ENCODE measurements around the gene WDR33. TPM values are rescaled to one million over a fixed set of nuclear protein-coding genes. Genes with fewer than 3 reads are reported as not detected.

The WDR33 gene
- polyA plus RNA-seq, 3 donors from 2014 or later = 18.6 to 49.8 (median 22.6) TPM

DNA sequence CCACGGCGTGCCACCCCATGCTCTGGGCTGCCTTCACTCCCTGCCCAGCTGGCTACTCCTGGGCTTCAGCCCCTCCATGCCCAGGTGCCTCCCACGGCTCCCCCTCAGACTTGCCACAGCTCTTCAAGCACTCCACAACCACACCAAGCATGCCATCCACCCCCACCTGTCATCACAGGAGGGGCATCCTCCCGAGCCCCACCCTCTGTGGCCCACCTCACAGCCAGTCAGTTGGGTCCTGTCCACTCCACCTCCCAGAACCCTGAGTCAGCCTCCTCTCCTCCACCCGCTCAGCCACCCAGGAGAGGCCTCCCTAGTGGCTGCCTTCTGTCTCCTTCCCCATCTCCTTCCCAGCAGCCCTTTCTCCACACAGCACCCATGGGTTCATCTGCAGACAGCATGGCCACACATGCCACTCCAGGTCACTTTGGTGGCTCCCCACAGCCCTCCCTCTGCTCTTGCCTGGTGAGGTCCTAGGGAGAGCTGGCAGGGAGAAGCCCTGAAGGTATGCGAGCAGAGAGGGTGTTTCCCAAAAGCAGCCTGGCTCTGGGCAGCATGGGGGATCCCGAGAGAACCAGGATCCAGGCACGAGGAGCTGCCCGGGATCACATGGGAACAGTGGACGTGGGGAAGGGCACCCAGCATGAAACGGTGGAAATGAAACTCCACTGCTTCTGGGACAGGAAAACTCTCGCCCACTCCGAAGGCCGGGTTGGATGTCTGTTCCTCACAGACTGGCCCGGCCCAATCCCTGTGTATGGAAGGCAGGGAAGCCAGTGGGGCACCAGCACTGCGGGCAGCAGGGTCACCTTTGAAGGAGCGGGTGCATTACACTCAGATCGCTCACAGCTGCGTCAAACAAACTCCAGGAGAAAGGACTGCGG is 138.4 kb downstream of the WDR33 start:
- H3K4me3 Mint-ChIP-seq = peak overlapping the region in 1 of 5 donors; percentile 49
- H3K27me3 Mint-ChIP-seq (ENCODE audit: low read depth in 3 of 3) = peaks cover 9 to 34% (median 11%) of the 10 kb centered on the region in 3 donors
- peaks cover 0 to 5% (median 4%) of the 10 kb centered on the region in 3 donors for H3K36me3 Mint-ChIP-seq
- H3K27ac Mint-ChIP-seq = no peak overlapping the region
- H3K9me3 Mint-ChIP-seq = no peaks in the 10 kb centered on the region
- H3K4me1 Mint-ChIP-seq = peaks cover 8 to 15% of the 10 kb centered on the region in 2 donors
- DNase-seq = no peak

DNA sequence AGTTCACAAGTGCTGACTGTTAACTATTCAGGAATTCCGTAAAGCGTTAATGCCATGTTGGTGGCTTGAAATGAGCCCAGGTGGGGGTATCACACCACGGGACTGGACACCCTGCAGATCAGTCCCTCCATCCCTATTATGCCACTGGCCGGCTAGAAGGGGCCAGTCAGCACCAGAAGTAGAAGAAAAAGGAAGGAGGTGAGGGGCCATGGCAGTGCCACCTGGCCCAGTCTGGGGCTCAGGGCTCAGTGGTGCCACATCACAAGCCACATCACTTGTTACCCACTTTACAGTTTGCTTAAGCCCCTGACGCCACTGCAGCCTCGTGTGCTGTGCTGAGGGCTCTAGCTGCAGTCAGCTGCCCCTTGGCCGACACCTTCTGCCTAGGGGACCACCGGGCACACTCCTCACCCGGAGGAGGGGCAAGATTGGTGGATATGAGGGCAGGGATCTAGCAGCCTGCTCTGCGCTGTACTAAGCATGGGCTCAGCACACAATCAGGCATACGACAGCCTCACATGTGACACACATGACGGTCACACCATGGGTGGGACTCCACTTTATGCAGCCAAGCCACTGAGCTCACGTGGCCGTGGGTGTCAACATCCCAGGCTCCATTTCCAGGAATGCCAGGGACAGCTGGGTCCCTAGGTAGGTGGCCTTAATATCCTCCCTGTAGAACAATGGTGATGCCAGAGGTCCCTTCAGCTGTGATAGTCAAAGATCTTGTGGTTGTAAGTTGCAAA is 139.2 kb downstream of the WDR33 start:
- H3K4me1 Mint-ChIP-seq = peaks cover 8 to 15% of the 10 kb centered on the region in 2 donors
- H3K4me3 Mint-ChIP-seq = no peak overlapping the region
- peaks cover 11 to 28% (median 12%) of the 10 kb centered on the region in 3 donors for H3K27me3 Mint-ChIP-seq (ENCODE audit: low read depth in 3 of 3)
- no peak overlapping the region for H3K27ac Mint-ChIP-seq
- peaks cover 0 to 5% (median 4%) of the 10 kb centered on the region in 3 donors for H3K36me3 Mint-ChIP-seq
- H3K9me3 Mint-ChIP-seq = no peaks in the 10 kb centered on the region
- no peak for DNase-seq

- H3K27ac Mint-ChIP-seq = no peak overlapping the region
- peaks cover 4 to 10% of the 10 kb centered on the region in 2 donors for H3K4me1 Mint-ChIP-seq
- peaks cover 10 to 23% (median 13%) of the 10 kb centered on the region in 3 donors for H3K27me3 Mint-ChIP-seq (ENCODE audit: low read depth in 3 of 3)
- no peak for DNase-seq
- H3K36me3 Mint-ChIP-seq = peaks cover 0 to 3% (median 2%) of the 10 kb centered on the region in 3 donors
- H3K9me3 Mint-ChIP-seq = peaks cover 0 to 2% (median 0%) of the 10 kb centered on the region in 6 donors
- H3K4me3 Mint-ChIP-seq = no peak overlapping the region
Measured at GRCh38 chr2:127670957-127671290, 140.0 kb downstream of the WDR33 start.

DNA sequence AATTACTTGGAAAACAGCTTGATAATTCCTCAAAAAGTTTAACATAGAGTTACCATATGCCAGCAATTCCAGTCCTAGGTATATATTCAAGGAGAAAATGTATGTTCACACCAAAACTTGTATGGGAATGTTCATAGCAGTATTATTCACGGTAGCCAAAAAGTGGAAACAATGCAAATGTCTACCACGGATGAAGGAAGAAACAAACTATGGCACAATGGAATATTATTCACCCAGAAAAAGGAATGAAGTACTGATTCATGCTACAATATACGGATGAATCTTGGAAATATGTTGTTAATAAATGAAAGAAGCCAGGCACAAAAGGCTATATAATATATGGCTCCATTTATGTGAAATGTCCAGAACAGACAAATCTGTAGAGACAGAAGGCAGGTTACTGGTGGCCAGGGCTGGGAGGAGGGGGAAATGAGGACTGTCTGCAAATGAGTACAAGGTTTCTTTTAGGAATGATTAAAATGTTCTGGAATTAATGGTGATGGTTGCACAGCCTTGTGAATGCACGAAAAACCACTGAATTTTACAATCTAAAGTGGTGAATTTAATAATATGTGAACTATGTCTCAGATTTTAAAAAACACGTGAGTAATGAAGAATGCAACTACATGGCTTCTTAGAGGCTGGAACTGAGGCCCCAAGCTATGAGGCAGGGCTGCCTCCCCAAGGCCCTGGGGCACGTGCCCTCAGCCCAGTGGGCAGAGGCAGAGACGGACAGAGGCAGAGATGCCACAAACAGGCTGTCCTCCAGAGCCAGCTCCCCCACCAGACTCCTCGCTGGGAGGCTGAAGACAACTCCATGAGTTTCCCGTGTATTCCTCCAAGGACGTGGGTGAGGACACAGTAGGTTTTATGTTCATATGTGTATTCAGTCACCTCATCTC is 140.7 kb downstream of the WDR33 start:
- Mint-ChIP-seq H3K4me3 (no peak overlapping the region), H3K27me3 (ENCODE audit: low read depth in 3 of 3) (peaks cover 10 to 20% (median 12%) of the 10 kb centered on the region in 3 donors), H3K4me1 (peaks cover 0 to 6% of the 10 kb centered on the region in 2 donors), H3K36me3 (no peaks in the 10 kb centered on the region), H3K27ac (no peak overlapping the region), H3K9me3 (peaks cover 0 to 2% (median 0%) of the 10 kb centered on the region in 6 donors)
- no peak for DNase-seq

GRCh38 chr2:127669056-127669455 is 141.9 kb downstream of the WDR33 start:
- Mint-ChIP-seq H3K27ac (no peak overlapping the region), H3K27me3 (ENCODE audit: low read depth in 3 of 3) (peaks cover 12 to 18% (median 17%) of the 10 kb centered on the region in 3 donors), H3K36me3 (no peaks in the 10 kb centered on the region), H3K4me3 (no peak overlapping the region), H3K4me1 (peaks cover 0 to under 1% of the 10 kb centered on the region in 2 donors), H3K9me3 (peaks cover 0 to 2% (median 0%) of the 10 kb centered on the region in 6 donors)
- DNase-seq = no peak

DNA sequence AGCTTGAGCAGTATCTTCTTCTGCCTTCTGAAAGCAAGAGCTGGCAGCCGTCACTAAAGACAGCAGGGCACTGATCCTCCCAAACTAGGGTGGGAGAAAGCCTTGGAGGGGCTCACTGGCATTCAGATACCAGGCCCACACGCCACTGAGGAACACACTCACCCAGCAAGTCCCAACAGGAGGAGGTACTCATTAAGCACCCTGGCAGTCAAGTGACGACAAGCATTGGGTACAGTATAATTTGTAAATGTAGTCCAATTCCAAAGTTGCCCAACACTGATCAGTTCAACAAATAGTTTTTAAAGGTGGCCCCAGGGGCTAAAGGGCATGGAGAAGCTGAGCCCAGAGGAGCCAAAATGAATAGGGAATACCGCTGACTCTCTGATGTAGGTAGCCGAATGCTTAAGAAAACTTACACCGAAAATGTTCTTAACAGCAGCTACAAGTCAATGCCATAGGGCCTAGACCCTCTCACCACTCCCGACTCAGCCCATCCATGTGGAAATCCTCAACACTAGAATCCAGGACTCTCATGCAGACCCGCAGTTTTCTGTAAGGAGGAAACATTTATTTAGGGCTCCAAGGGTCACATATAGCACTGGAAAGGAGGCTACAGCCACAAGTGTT is 145.6 kb downstream of the WDR33 start:
- Mint-ChIP-seq H3K9me3 (peaks cover 0 to 2% (median 0%) of the 10 kb centered on the region in 6 donors), H3K4me3 (no peak overlapping the region), H3K27ac (no peak overlapping the region), H3K27me3 (ENCODE audit: low read depth in 3 of 3) (peaks cover 15 to 21% (median 18%) of the 10 kb centered on the region in 3 donors), H3K4me1 (no peaks in the 10 kb centered on the region), H3K36me3 (no peaks in the 10 kb centered on the region)
- DNase-seq = no peak

GRCh38 chr2:127664895-127665225 is 146.1 kb downstream of the WDR33 start:
- Mint-ChIP-seq H3K4me3 (no peak overlapping the region), H3K27me3 (ENCODE audit: low read depth in 3 of 3) (peaks cover 15 to 19% (median 18%) of the 10 kb centered on the region in 3 donors), H3K9me3 (peaks cover 0 to 2% (median 0%) of the 10 kb centered on the region in 6 donors), H3K4me1 (no peaks in the 10 kb centered on the region), H3K36me3 (no peaks in the 10 kb centered on the region), H3K27ac (no peak overlapping the region)
- DNase-seq = no peak

- Mint-ChIP-seq H3K36me3 (no peaks in the 10 kb centered on the region), H3K4me1 (no peaks in the 10 kb centered on the region), H3K4me3 (no peak overlapping the region), H3K9me3 (peaks cover 0 to 2% (median 0%) of the 10 kb centered on the region in 6 donors), H3K27ac (no peak overlapping the region), H3K27me3 (ENCODE audit: low read depth in 3 of 3) (peaks cover 15 to 19% (median 15%) of the 10 kb centered on the region in 3 donors)
- DNase-seq = no peak
Measured at GRCh38 chr2:127664065-127664894, 146.7 kb downstream of the WDR33 start.

DNA sequence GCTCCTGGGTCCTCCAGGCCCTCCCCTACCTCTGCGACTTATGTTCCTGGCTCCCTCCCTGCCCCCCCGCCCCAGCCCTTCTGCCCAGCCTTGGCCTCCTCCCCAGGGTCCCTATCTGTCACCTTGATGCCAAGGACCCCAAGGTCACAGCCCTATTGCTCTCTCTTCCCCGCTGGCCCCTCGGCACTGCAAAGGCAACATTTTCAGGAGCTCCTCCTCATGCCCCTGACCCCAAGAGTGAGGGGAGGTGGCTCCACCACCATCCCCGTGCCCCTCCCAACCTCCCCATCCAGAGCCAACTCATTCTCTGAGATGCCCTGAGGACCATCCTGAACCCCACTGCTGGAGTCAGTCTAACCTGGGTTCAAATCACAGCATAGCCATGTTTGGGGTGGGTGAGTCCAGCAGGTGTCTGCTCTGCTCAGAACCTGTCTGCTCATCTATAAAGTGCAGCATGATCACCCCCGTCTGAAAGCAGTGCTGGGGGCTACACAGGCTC is 147.4 kb downstream of the WDR33 start:
- no peak for DNase-seq
- H3K27me3 Mint-ChIP-seq (ENCODE audit: low read depth in 3 of 3) = peaks cover 15 to 19% (median 15%) of the 10 kb centered on the region in 3 donors

GRCh38 chr2:127662937-127663565 is 147.9 kb downstream of the WDR33 start:
- Mint-ChIP-seq H3K27me3 (ENCODE audit: low read depth in 3 of 3) (peaks cover 12 to 19% (median 15%) of the 10 kb centered on the region in 3 donors), H3K36me3 (no peaks in the 10 kb centered on the region)

More for the DNA sequence above, 147.4 kb downstream of the WDR33 start:
- Mint-ChIP-seq H3K27ac (no peak overlapping the region), H3K4me1 (no peaks in the 10 kb centered on the region), H3K4me3 (no peak overlapping the region), H3K9me3 (peaks cover 0 to 2% (median 0%) of the 10 kb centered on the region in 6 donors), H3K36me3 (no peaks in the 10 kb centered on the region)

DNA sequence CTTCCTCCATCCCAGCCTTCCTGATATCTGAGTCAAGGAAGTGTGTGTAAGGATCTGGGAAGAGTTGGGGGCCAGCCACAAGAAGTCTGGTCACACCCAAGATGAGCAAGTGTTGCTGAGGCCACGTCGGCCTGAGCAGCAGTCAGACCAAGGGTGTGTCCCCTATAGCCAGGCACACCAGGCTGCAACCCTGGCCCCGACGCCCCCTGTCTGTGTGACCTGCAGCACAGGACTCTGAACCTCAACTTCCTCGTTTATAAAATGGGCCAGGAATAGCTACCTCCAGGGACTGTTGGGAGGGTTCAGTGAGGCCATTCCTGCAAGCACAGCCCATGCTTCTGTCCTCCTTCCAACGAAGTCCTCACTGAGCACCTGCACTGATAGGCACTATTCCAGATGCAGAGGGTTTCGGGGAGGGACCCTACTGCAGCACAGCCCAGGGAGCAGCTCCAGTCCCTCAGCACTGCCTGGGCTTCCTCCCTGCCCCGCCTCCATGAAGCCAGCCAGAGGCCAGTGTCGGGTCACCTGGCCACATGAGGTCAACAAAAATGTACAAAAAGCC is 148.9 kb downstream of the WDR33 start:
- DNase-seq = no peak
- H3K27me3 Mint-ChIP-seq (ENCODE audit: low read depth in 3 of 3) = peaks cover 10 to 16% (median 12%) of the 10 kb centered on the region in 3 donors
- H3K4me3 Mint-ChIP-seq = no peak overlapping the region
- no peaks in the 10 kb centered on the region for H3K4me1 Mint-ChIP-seq
- H3K27ac Mint-ChIP-seq = no peak overlapping the region
- no peaks in the 10 kb centered on the region for H3K36me3 Mint-ChIP-seq
- peaks cover 0 to 2% (median 0%) of the 10 kb centered on the region in 6 donors for H3K9me3 Mint-ChIP-seq

More at GRCh38 chr2:127662937-127663565, 147.9 kb downstream of the WDR33 start:
- no peaks in the 10 kb centered on the region for H3K4me1 Mint-ChIP-seq
- DNase-seq = no peak
- peaks cover 0 to 2% (median 0%) of the 10 kb centered on the region in 6 donors for H3K9me3 Mint-ChIP-seq
- H3K4me3 Mint-ChIP-seq = no peak overlapping the region
- no peak overlapping the region for H3K27ac Mint-ChIP-seq

All from immature natural killer cell (primary cell).